Measurements from ENCODE around the gene SCFD2.

Gene SCFD2

DNA sequence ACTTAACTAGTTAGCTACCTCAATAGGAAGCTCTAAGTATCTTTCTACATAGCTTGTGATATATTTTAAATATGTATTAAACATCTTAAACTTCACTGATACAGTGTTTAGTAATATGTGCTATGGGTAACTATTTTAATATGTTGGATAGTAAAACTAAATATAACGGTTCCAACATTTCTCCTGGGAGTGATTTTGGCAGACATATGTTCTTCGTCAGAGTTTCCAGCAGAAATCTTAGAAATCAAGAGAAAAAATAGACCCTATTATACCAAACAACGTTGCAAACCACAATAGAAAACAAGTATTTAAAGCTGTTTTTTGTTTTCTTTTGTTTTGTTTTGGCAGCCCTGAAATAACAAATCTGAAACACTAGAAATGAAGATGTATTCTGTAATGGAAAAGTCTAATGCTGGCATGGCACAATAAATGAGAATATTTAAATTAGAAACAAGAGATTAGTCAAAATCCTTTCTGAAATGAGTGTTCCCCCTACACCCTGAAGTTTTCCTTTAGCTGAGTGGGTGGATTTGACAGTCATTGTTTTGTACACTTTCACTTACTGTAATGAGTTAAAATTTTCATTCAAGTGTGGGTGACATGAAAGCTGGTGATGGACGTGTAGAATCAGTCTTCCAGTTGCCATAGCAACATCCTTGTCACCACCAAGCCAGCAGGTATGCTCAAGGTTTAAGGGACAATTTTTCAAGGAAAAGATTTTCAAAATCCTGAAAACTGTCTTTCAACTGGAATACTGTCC is 233.5 kb downstream of the SCFD2 start:
- no peak for DNase-seq

GRCh38 chr4:53131562-53131925 is 234.3 kb downstream of the SCFD2 start:
- DNase-seq: no peak

DNA sequence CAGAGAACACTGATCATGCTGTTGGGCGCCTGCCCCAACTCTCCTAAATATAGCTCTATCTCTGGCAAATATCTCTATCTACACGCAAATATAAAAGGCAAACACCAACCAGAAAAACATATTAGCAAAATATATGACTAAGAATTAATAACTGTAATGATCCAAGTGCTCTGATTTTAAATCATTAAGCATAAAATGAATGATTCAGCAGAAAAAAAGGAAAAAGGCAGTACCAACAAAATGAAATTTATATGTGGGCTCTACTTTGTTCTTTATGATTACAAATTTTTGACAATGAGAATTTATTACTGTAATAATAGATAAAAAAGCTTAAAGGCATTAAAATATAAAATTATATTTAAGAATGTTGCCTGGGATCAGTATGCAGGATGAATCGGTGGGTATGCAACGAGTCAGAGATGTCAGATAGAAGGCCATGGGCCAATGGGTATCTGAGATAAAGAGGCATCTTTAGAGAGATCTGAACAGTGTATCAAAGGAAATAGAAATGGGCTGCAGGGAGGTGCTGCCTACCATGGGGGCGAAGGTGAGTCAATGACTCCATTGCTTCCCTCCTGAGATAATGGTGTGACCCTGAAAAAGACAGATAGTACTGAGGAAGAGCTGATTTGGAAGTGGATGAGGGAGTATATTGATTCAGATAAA is 234.8 kb downstream of the SCFD2 start:
- no peak for DNase-seq

DNA sequence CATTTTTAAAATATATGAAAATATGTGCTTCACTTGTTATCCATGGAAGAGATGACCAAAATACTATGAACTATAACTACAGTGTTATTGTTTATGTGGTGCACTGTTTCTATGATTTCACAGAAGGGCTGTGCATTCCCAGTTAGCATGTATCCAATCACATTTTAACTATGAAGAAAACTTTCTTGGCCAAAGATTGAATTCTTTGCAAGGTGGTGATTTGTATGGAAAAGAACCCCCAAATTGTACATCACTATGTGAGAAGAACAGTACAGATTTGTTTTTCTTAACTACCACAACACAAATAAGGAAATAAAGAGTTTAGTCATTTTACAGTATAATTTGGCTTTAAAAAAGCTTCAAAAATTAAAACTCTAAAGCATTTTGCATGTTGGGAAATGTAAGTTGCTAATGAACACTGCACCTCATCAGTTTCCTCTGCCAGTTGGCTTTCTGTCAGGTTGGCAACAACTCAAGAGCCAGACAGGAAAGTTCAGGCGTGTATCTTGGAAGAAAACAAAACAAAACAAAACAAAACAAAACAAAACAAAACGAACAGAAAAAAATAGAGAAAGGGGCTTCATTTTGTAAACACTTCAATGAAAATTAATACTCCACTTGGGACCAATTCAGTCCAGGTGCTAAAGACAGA is 237.0 kb downstream of the SCFD2 start:
- DNase-seq: no peak

- no peak for DNase-seq
Observed at GRCh38 chr4:53128231-53128630, 237.6 kb downstream of the SCFD2 start.

- no peak for DNase-seq
Observed at GRCh38 chr4:53127365-53127764, 238.5 kb downstream of the SCFD2 start.

GRCh38 chr4:53126099-53126498 is 239.8 kb downstream of the SCFD2 start:
- no peak for DNase-seq

GRCh38 chr4:53123819-53124218 is 242.0 kb downstream of the SCFD2 start:
- no peak for DNase-seq

DNA sequence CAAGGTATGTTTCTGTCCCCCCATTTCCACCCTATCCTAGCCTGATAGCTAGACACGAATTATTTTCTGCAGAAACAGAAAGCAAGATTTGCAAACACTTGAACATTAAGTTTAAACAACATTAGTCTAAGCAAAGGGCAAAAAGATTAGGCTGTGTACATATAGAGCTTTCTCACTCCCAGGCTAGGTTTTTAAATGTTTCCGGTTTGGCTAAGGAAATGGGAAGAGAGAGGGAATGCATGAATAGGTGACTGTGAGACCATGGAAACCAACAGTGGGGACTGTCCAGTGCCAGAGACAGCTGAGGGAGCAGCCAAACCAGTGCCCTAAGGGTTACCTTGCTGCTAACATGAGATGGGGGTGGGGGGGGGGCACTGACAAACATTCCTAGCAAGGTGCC is 242.7 kb downstream of the SCFD2 start:
- no peak for DNase-seq

- DNase-seq: no peak
Observed at GRCh38 chr4:53122280-53123116, 243.4 kb downstream of the SCFD2 start.

GRCh38 chr4:53121264-53121865 is 244.5 kb downstream of the SCFD2 start:
- DNase-seq: no peak

DNA sequence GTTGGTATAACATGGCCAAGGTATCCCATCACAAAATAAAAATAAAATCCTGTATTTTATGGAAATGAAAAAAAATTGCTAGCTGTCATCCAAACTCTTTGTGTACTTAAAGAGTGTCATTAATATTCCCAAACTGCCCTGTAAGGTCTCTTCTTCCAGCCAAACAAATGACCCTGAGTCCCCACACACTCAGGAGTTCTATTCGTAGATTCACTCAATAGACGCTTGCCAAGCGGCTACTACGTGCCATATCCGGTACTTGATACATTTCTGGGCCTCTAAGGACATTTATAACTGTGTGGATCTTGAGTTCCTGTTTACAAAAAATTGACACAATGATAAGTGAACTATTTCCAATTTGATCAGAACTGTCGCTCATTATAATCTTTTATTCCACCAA is 245.1 kb downstream of the SCFD2 start:
- DNase-seq: no peak

- no peak for DNase-seq
Observed at GRCh38 chr4:53119680-53120079, 246.2 kb downstream of the SCFD2 start.

GRCh38 chr4:53118676-53119075 is 247.2 kb downstream of the SCFD2 start:
- no peak for DNase-seq

- DNase-seq: no peak
Observed at GRCh38 chr4:53116954-53117353, 248.9 kb downstream of the SCFD2 start.

DNA sequence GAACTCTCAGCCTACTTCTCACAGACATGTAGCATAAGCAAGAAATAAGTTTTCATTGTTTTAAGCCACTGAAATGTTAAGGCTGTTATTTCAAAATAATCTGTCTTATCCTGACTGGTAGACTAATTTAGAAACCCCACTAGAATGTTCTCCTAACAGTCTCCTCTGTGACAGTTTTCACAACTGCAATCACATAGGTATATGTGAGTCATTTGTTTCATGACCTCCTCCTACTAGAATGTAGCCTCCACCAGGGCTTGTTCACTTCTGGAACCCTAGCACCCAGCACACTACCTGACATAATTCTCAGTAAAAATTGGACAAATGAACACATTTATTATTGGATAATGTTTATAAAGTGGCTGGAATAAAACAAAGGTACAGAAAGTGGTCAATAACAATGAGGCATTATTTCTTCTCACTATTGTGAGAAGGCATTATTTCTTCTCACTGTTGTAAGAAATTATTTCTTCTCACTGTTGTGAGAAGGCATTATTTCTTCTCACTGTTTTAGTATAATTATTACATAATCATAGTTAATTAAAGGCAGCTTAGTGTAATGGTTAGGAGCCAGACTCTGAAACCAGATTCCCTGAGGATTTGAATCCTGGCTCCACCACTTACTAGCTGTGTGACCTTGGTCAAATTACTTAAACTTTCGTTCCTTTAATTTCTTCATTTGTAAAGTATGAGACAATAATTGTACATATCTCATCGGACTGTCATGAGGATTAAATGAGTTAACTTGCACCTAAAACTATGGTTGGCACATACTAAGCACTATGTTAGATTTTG is 252.2 kb downstream of the SCFD2 start:
- DNase-seq: no peak

- DNase-seq: no peak
Observed at GRCh38 chr4:53105313-53105712, 260.5 kb downstream of the SCFD2 start.

GRCh38 chr4:53103481-53103880 is 262.4 kb downstream of the SCFD2 start:
- DNase-seq: no peak

DNA sequence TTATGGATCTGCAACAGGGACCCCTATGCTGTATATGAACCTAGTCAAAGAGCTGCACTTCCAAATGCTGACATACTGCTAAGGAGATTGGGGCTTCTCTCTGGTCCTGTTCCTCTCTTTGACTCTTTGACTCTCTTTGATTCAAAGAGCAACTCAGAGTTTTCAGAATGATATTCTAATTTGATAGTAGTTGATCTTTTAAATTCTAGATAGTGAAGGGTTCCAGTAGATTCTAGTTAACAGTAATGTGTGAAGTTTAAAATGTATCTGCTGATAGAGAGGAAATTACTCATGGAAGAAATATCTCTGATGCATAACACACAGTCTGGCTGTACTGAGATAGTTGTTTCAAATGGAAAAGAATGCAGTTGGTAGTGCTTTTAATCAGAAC is 264.7 kb downstream of the SCFD2 start:
- no peak for DNase-seq

DNA sequence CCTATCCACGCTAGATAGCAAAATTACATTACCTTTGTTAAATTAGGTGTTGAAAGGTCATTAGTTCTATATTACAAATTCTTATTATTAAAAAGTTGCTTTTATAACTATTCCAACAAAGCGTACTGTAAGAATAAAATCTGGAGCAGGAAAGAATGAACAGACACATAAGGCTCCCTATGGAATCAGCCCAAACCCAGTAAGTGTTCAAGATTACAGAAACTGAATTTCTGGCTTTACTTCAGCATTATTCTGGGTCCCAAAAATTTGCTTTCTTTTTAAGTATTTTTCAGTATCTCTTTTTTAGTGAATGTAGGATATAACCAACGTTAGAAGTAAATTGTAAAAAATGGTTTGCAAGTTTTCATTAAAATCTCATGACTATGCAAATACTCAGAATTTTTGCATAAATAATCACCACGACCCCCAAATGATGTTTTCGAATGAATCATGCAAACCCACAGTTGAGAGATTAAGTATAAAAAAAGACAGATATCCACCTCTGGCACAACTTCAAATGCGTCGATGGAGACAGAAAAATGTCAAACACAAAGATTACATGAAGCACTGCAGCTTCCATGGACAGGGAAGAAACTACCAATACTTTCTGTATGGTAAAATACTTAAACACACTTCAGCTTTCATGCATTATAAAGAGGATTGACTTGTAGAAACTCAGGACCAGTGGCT is 265.2 kb downstream of the SCFD2 start:
- DNase-seq: no peak

- DNase-seq: no peak
Observed at GRCh38 chr4:53098681-53099121, 267.2 kb downstream of the SCFD2 start.

All from activated CD8-positive, alpha-beta memory T cell treated with anti-CD3 and anti-CD28 coated beads for 24 hours (primary cell).